Bronchial epithelial cell (primary cell): ENCODE measurements around the gene PACS2. TPM values are rescaled to one million over a fixed set of nuclear protein-coding genes. Genes with fewer than 3 reads are reported as not detected.

Experiments used
- DNase-seq: peaks from one replicate; pipeline ENCODE4 v3.0.0-alpha.2; 2010; ENCODE audit warnings: low read depth
- FAIRE-seq: peaks from 2 replicates; lab custom pipeline; 2011; peaks lifted over from hg19 to GRCh38; lab: Jason Lieb, UNC
- H3K27me3 ChIP-seq: 2 replicates; pipeline ENCODE4 v1.5.1; 2011; ENCODE audit warnings: low read length; ENCODE audit not compliant: control insufficient read depth, insufficient read depth
- H3K36me3 ChIP-seq: 2 replicates; pipeline ENCODE4 v1.5.1; 2011; ENCODE audit warnings: low read length; ENCODE audit not compliant: control insufficient read depth, insufficient read depth
- H3K4me3 ChIP-seq: 2 replicates; pipeline ENCODE4 v1.5.1; 2011; ENCODE audit warnings: mild to moderate bottlenecking, low read depth, low read length, control low read depth
- CTCF ChIP-seq: IDR thresholded peaks from 2 replicates; pipeline ENCODE4 v1.5.1; 2011; ENCODE audit warnings: mild to moderate bottlenecking, moderate library complexity, low read length, control low read depth, inconsistent platforms; ENCODE audit not compliant: insufficient read depth, severe bottlenecking
- total RNA-seq: library from RNA; depleted of rRNA; stranded (reverse); fragments of >200 nt; gene quantifications from 2 replicates; pipeline ENCODE4 v1.2.1, GENCODE V29; 2014

Gene PACS2
- 42.4 and 43.1 TPM in 2 replicates for total RNA-seq

GRCh38 chr14:105314287-105315200, at the start of gene PACS2:
Gene PACS2 (plus strand): TSS chr14:105314748. CDS start chr14:105314919, 171 bp downstream.
- DNase-seq = peak; percentile 46
- FAIRE-seq = no peak
- no peak for TF ChIP-seq CTCF
- Histone ChIP-seq H3K4me3 (peak within 1 kb of the TSS; percentile 71), H3K27me3 (no peaks in the 10 kb centered on the region), H3K36me3 (no peaks in the 10 kb centered on the region)

GRCh38 chr14:105267820-105268548, 46.6 kb upstream of the PACS2 start:
- TF ChIP-seq CTCF = no peak
- H3K4me3 ChIP-seq = no peak overlapping the region
- FAIRE-seq = no peak
- H3K27me3 ChIP-seq = no peaks in the 10 kb centered on the region
- H3K36me3 ChIP-seq = peaks cover 6% of the 10 kb centered on the region
- DNase-seq = no peak

GRCh38 chr14:105268736-105269354, 45.7 kb upstream of the PACS2 start:
- DNase-seq (no peak), FAIRE-seq (no peak)
- Histone ChIP-seq H3K4me3 (no peak overlapping the region), H3K27me3 (no peaks in the 10 kb centered on the region), H3K36me3 (peaks cover 6% of the 10 kb centered on the region)
- TF ChIP-seq CTCF = no peak

- DNase-seq (no peak), FAIRE-seq (no peak)
- Histone ChIP-seq H3K27me3 (no peaks in the 10 kb centered on the region), H3K36me3 (peaks cover 6% of the 10 kb centered on the region), H3K4me3 (no peak overlapping the region)
- TF ChIP-seq CTCF = no peak
Measured at GRCh38 chr14:105269405-105269804, 45.1 kb upstream of the PACS2 start.

- H3K27me3 ChIP-seq = no peaks in the 10 kb centered on the region
- no peak for FAIRE-seq
- no peak for DNase-seq
- TF ChIP-seq CTCF = no peak
- peaks cover 4% of the 10 kb centered on the region for H3K36me3 ChIP-seq
- no peak overlapping the region for H3K4me3 ChIP-seq
Measured at GRCh38 chr14:105271224-105271890, 43.2 kb upstream of the PACS2 start.
